GM12878 (cell line): ENCODE measurements around the gene PLEK2. TPM values are rescaled to one million over a fixed set of nuclear protein-coding genes. Genes with fewer than 3 reads are reported as not detected.

ENCODE experiments used
- ATAC-seq: fragments of 200-7000 bp; cut with Tn5 transposase; 3 replicates; pipeline ENCODE4 v1.9.1; 2020; ENCODE audit warnings: mild to moderate bottlenecking, moderate library complexity
- BruUV-seq: library from RNA; stranded (reverse); fragments of 400-500 nt; replicated peaks from 2 replicates; lab custom pipeline; 2021; lab: Mats Ljungman, UMichigan
- CTCF ChIA-PET: fragments of 300-600 bp; sonication (Branson Sonifier 250); formaldehyde crosslinking; extraction: SDS; loops from one replicate; lab custom pipeline; 2021; ENCODE audit warnings: inconsistent platforms; lab: Yijun Ruan, JAX
- POLR2A ChIA-PET: fragments of 350-600 bp; formaldehyde crosslinking; extraction: SDS; loops from one replicate; lab custom pipeline; 2021; ENCODE audit warnings: inconsistent platforms; lab: Charles Lee
- RAD21 ChIA-PET: fragments of 300-600 bp; sonication (Branson Sonifier 250); formaldehyde crosslinking; loops from one replicate; lab custom pipeline; 2023; ENCODE audit warnings: antibody characterized with exemption; ENCODE audit not compliant: unreplicated experiment; lab: Charles Lee
- SMC1A ChIA-PET: fragments of 300-600 bp; sonication (Branson Sonifier 250); formaldehyde crosslinking; loops from one replicate; lab custom pipeline; 2023; ENCODE audit not compliant: unreplicated experiment, uncharacterized antibody; lab: Charles Lee
- DNase-seq: peaks from one replicate; pipeline ENCODE4 v3.0.0-alpha.2; 2011; ENCODE audit warnings: low read depth, low spot score
- FAIRE-seq: peaks from 3 replicates; lab custom pipeline; 2011; peaks lifted over from hg19 to GRCh38; lab: Jason Lieb, UNC
- H2AFZ ChIP-seq: 2 replicates; pipeline ENCODE4 v1.6.0; 2011; ENCODE audit warnings: low read depth, low read length, control low read depth; ENCODE audit not compliant: control insufficient read depth
- H3K27ac ChIP-seq: 2 replicates; pipeline ENCODE4 v1.5.1; 2011; ENCODE audit warnings: control low read depth; ENCODE audit not compliant: control insufficient read depth, insufficient read depth
- H3K27me3 ChIP-seq, 2 experiments: replicated peaks in 1 of 2; 2 replicates each; pipeline versions ENCODE4 v1.6.0 to v1.6.1; 2011; ENCODE audit warnings: low read length in 1 of 2; ENCODE audit not compliant: control insufficient read depth in 2 of 2, insufficient read depth in 2 of 2
- H3K36me3 ChIP-seq, 2 experiments: 2 replicates each; pipeline ENCODE4 v1.5.1; 2011; ENCODE audit warnings: low read length in 1 of 2; ENCODE audit not compliant: control insufficient read depth in 2 of 2, insufficient read depth in 2 of 2
- H3K4me1 ChIP-seq: 2 replicates; pipeline ENCODE4 v1.6.1; 2011; ENCODE audit warnings: mild to moderate bottlenecking, low read length, moderate library complexity, mixed read lengths; ENCODE audit not compliant: control insufficient read depth, insufficient read depth
- H3K4me2 ChIP-seq: 2 replicates; pipeline ENCODE4 v1.6.0; 2011; ENCODE audit warnings: control low read depth; ENCODE audit not compliant: control insufficient read depth, insufficient read depth
- H3K4me3 ChIP-seq: fragments of 200-600 bp; sonication (generic); 2 replicates; pipeline ENCODE4 v1.5.1; 2016
- H3K79me2 ChIP-seq: 2 replicates; pipeline ENCODE4 v1.6.0; 2011; ENCODE audit warnings: low read length; ENCODE audit not compliant: control insufficient read depth, insufficient read depth
- H3K9ac ChIP-seq: 2 replicates; pipeline ENCODE4 v1.8.0; 2011; ENCODE audit warnings: low read length, control low read depth, mixed read lengths; ENCODE audit not compliant: control insufficient read depth, insufficient read depth
- H3K9me3 ChIP-seq: replicated peaks from 3 replicates; pipeline ENCODE4 v1.5.1; 2011; ENCODE audit warnings: mild to moderate bottlenecking, low read length; ENCODE audit not compliant: control insufficient read depth, insufficient read depth
- H4K20me1 ChIP-seq: 2 replicates; pipeline ENCODE4 v1.6.0; 2011; ENCODE audit not compliant: control insufficient read depth, insufficient read depth
- BACH1 ChIP-seq: fragments of 450-650 bp; IDR thresholded peaks from 2 replicates; pipeline ENCODE4 v1.6.1; 2017; ENCODE audit warnings: mild to moderate bottlenecking, borderline replicate concordance
- CEBPB ChIP-seq, 2 experiments: fragments of 150-350 bp in 1 of 2; IDR thresholded peaks; 2 replicates each; pipeline ENCODE4 v1.6.1; 2012 to 2014; ENCODE audit warnings: low read depth in 2 of 2, low read length in 2 of 2, borderline replicate concordance in 1 of 2, inconsistent platforms in 1 of 2
- ESRRA ChIP-seq: IDR thresholded peaks from 2 replicates; pipeline ENCODE4 v1.6.1; 2012; ENCODE audit warnings: mild to moderate bottlenecking, low read length, improper control_type of control experiment
- IKZF2 ChIP-seq, 2 experiments: fragments of 450-650 bp; IDR thresholded peaks; 2 replicates each; pipeline ENCODE4 v1.6.1; 2017; ENCODE audit warnings: mild to moderate bottlenecking in 2 of 2, moderate library complexity in 2 of 2
- JUND ChIP-seq: IDR thresholded peaks from 2 replicates; pipeline ENCODE4 v1.6.1; 2012; ENCODE audit warnings: low read depth, mild to moderate bottlenecking, low read length, improper control_type of control experiment, moderate library complexity
- POLR2AphosphoS5 ChIP-seq: IDR thresholded peaks from 2 replicates; pipeline ENCODE4 v1.6.1; 2011; ENCODE audit warnings: mild to moderate bottlenecking, low read length, inconsistent platforms
- RAD21 ChIP-seq: IDR thresholded peaks from 2 replicates; pipeline ENCODE4 v1.6.1; 2011; ENCODE audit warnings: mild to moderate bottlenecking, low read depth, low read length, moderate library complexity; ENCODE audit not compliant: insufficient read depth
- RBBP5 ChIP-seq: fragments of 200-600 bp; sonication (generic); conservative IDR thresholded peaks from 2 replicates; pipeline ENCODE4 v1.6.1; 2016
- SIN3A ChIP-seq: IDR thresholded peaks from 2 replicates; pipeline ENCODE4 v1.6.1; 2012; ENCODE audit warnings: low read depth, low read length, improper control_type of control experiment
- SIX5 ChIP-seq: IDR thresholded peaks from 2 replicates; pipeline ENCODE4 v1.6.1; 2011; ENCODE audit warnings: mild to moderate bottlenecking, low read depth, low read length, moderate library complexity; ENCODE audit not compliant: severe bottlenecking
- SMC3 ChIP-seq: IDR thresholded peaks from 2 replicates; pipeline ENCODE4 v1.6.1; 2011; ENCODE audit warnings: low read length, improper control_type of control experiment, borderline replicate concordance
- SP1 ChIP-seq: IDR thresholded peaks from one replicate; pipeline ENCODE4 v1.6.1; 2011; ENCODE audit warnings: low read depth, low read length
- YBX1 ChIP-seq: fragments of 450-650 bp; IDR thresholded peaks from 2 replicates; pipeline ENCODE4 v1.6.1; 2016; ENCODE audit warnings: antibody characterized with exemption
- WGBS: methylation state at CpG from one replicate; pipeline ENCODE4 v1.1.6; 2016; ENCODE audit warnings: low lambda C conversion rate; ENCODE audit not compliant: insufficient replicate concordance, insufficient coverage; ENCODE audit errors: missing lambda C conversion rate; 5-methylcytosine and 5-hydroxymethylcytosine counted together
- in situ Hi-C: fragments of 300-500 bp; cut with MboI; formaldehyde crosslinking; loops from 9 replicates; pipeline ENCODE4 v1.14.3; 2018; ENCODE audit warnings: mixed read lengths
- intact Hi-C: fragments of 100-400 bp; cut with micrococcal nuclease; formaldehyde crosslinking; loops from one replicate; pipeline ENCODE4 v1.14.2; 2022; ENCODE audit not compliant: unreplicated experiment
- polyA plus RNA-seq, 11 experiments: library from polyadenylated mRNA; depleted of rRNA in 4 of 11; unstranded in 6 of 11; stranded (reverse) in 5 of 11; fragments of >200 nt; fragmentation: Nextera tagmentation in 4 of 11; fragmentation: Illumina TruSeq in 1 of 11; extraction: Ambion mirVana in 4 of 11; extraction: Trizol in 1 of 11; gene quantifications; 1 replicate in 1 of 11; 2 replicates in 10 of 11; pipeline versions ENCODE4 v1.2.1 to v1.2.3, GENCODE V29; 2011 to 2016; ENCODE audit warnings: inconsistent platforms in 2 of 11, missing spikeins in 2 of 11, low read depth in 1 of 11
- total RNA-seq, 4 experiments: library from RNA; depleted of rRNA in 3 of 4; stranded (reverse); fragments of >200 nt in 3 of 4; fragmentation: Illumina TruSeq in 1 of 4; extraction: Trizol in 1 of 4; gene quantifications; 2 replicates each; pipeline versions ENCODE4 v1.2.1 to v1.2.3, GENCODE V29; 2013 to 2021
- TF ChIP-seq, protein P1 (sequence below), 3 experiments: IDR thresholded peaks in 2 of 3; conservative IDR thresholded peaks in 1 of 3; 2 replicates each; pipeline ENCODE4 v1.5.1; 2011; ENCODE audit warnings: low read depth in 3 of 3, low read length in 3 of 3, mild to moderate bottlenecking in 3 of 3, control low read depth in 2 of 3, moderate library complexity in 2 of 3, inconsistent platforms in 1 of 3, mixed read lengths in 1 of 3; ENCODE audit not compliant: control insufficient read depth in 2 of 3, insufficient read depth in 1 of 3; ENCODE audit errors: extremely low read depth in 1 of 3
- TF ChIP-seq, protein P2 (sequence below): fragments of 450-650 bp; IDR thresholded peaks from 2 replicates; pipeline ENCODE4 v1.6.1; 2017; ENCODE audit warnings: borderline replicate concordance
- TF ChIP-seq, protein P3 (sequence below): fragments of 450-650 bp; IDR thresholded peaks from 2 replicates; pipeline ENCODE4 v1.6.1; 2016; ENCODE audit warnings: mild to moderate bottlenecking

Gene PLEK2
- total and polyA plus RNA-seq, 10 of the 15 experiments (the other 5 are each of a cell fraction or from before 2014, with no cell fraction given), result 0.08 to 0.20 TPM; not detected in 8

DNA sequence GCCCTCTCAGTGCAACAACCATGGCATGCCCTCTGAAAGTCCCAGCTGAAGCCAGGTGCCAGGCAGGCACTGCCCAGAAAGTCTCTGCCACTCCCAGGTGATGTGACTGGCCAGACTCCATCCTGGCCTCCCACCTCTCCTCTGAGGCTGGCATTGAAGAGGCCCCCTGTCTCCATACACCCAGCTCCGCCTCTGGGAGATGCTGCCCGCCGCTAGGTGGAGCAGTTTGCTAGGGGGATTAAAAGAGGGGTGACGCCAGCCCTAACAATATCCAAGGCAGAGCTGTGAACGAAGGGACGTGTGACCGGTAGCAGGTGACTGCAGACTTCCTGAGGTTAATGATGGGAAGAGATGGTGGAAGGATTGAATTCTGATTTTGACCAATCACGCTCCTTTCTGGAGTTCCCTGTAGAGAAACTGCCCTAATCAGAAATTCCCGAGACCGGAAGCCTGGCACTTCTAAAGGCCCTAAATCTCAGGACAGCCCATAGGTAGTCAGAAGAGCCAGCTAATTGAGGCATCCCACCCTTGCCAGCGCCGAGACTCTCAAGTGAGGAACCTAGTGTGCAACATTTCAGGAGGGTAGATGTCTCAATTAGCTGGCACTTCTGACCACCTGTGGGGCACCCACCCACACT lies 8.3 kb upstream of the PLEK2 start:
- Histone ChIP-seq H3K27me3 (peaks cover 0 to 4% of the 10 kb centered on the region in 2 experiments; a peak in 2 of 4 replicates), H3K36me3 (no peaks in the 10 kb centered on the region), H3K4me2 (no peak overlapping the region), H3K9me3 (no peaks in the 10 kb centered on the region), H4K20me1 (no peaks in the 10 kb centered on the region), H3K4me1 (no peaks in the 10 kb centered on the region), H3K27ac (no peak overlapping the region), H2AFZ (no peak overlapping the region), H3K4me3 (no peak overlapping the region), H3K9ac (no peak overlapping the region), H3K79me2 (no peaks in the 10 kb centered on the region)
- in situ Hi-C loops (loop anchor here (10.0 kb wide), 1 partner anchor 285 kb away; the partner anchor contains the start of gene RDH12), intact Hi-C loops (loop anchor here (2.0 kb wide), 1 partner anchor 283 kb away; no protein-coding TSS in a partner anchor)
- WGBS, result 42% methylated on average over 12 of the region's 12 CpGs
- peak; percentile 91 for ATAC-seq
- FAIRE-seq, result peak; percentile 7
- ChIA-PET SMC1A (interaction anchor here (0.7 to 2.2 kb wide), 8 partner anchors 147 to 1061 kb away, joined by 3 to 16 read pairs (median 3); no protein-coding TSS in a partner anchor), RAD21 (interaction anchor here (1.1 to 3.6 kb wide), 3 partner anchors 151 to 284 kb away, joined by 3 to 29 read pairs (median 3); no protein-coding TSS in a partner anchor), POLR2A (no interaction called here), CTCF (interaction anchor here (0.6 to 21.1 kb wide), 25 partner anchors 7 to 1069 kb away, joined by 3 to 583 read pairs (median 4); partner anchors contain the start of gene RDH12)
- DNase-seq, result no peak
- BruUV-seq, result no TSS peak
- TF ChIP-seq CEBPB (IDR thresholded peaks at IDR 0.05; ENCODE audit: borderline replicate concordance in 1 of 2, low read depth in 2 of 2, low read length in 2 of 2) (no peak), POLR2AphosphoS5 (no peak), BACH1 (no peak), SIN3A (no peak), RBBP5 (no peak), SIX5 (no peak), IKZF2 (IDR thresholded peaks at IDR 0.05) (no peak), JUND (no peak), RAD21 (peak; percentile 46), YBX1 (no peak), ESRRA (no peak), SMC3 (peak; percentile 42; the same call in 1 of the 2 replicates), SP1 (no peak)
- TF ChIP-seq, protein P1, sequence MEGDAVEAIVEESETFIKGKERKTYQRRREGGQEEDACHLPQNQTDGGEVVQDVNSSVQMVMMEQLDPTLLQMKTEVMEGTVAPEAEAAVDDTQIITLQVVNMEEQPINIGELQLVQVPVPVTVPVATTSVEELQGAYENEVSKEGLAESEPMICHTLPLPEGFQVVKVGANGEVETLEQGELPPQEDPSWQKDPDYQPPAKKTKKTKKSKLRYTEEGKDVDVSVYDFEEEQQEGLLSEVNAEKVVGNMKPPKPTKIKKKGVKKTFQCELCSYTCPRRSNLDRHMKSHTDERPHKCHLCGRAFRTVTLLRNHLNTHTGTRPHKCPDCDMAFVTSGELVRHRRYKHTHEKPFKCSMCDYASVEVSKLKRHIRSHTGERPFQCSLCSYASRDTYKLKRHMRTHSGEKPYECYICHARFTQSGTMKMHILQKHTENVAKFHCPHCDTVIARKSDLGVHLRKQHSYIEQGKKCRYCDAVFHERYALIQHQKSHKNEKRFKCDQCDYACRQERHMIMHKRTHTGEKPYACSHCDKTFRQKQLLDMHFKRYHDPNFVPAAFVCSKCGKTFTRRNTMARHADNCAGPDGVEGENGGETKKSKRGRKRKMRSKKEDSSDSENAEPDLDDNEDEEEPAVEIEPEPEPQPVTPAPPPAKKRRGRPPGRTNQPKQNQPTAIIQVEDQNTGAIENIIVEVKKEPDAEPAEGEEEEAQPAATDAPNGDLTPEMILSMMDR (IDR thresholded peaks at IDR 0.05 in 2 of 3, conservative IDR thresholded peaks at IDR 0.05 in 1 of 3; ENCODE audit: control insufficient read depth in 2 of 3, extremely low read depth in 1 of 3, insufficient read depth in 1 of 3, low read depth in 3 of 3, low read length in 3 of 3), result peak; percentile 63 to 80 (median 69)
- TF ChIP-seq, protein P2, sequence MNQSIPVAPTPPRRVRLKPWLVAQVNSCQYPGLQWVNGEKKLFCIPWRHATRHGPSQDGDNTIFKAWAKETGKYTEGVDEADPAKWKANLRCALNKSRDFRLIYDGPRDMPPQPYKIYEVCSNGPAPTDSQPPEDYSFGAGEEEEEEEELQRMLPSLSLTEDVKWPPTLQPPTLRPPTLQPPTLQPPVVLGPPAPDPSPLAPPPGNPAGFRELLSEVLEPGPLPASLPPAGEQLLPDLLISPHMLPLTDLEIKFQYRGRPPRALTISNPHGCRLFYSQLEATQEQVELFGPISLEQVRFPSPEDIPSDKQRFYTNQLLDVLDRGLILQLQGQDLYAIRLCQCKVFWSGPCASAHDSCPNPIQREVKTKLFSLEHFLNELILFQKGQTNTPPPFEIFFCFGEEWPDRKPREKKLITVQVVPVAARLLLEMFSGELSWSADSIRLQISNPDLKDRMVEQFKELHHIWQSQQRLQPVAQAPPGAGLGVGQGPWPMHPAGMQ, result no peak
- TF ChIP-seq, protein P3, sequence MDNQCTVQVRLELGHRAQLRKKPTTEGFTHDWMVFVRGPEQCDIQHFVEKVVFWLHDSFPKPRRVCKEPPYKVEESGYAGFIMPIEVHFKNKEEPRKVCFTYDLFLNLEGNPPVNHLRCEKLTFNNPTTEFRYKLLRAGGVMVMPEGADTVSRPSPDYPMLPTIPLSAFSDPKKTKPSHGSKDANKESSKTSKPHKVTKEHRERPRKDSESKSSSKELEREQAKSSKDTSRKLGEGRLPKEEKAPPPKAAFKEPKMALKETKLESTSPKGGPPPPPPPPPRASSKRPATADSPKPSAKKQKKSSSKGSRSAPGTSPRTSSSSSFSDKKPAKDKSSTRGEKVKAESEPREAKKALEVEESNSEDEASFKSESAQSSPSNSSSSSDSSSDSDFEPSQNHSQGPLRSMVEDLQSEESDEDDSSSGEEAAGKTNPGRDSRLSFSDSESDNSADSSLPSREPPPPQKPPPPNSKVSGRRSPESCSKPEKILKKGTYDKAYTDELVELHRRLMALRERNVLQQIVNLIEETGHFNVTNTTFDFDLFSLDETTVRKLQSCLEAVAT, result no peak
